Astrocyte (in vitro differentiated cells and primary cell): ENCODE data around the gene HIVEP2. TPM values are rescaled to one million over a fixed set of nuclear protein-coding genes. Genes with fewer than 3 reads are reported as not detected.

Experiments
- DNase-seq: peaks from one replicate; pipeline ENCODE4 v3.0.0-alpha.2; 2010; ENCODE audit warnings: low read depth
- FAIRE-seq: peaks from 2 replicates; lab custom pipeline; 2011; peaks lifted over from hg19 to GRCh38; lab: Jason Lieb, UNC
- H2AFZ ChIP-seq: 2 replicates; pipeline ENCODE4 v1.6.0; 2012; ENCODE audit warnings: low read depth, low read length, inconsistent platforms
- H3K27ac ChIP-seq: 2 replicates; pipeline ENCODE4 v1.5.1; 2011; ENCODE audit warnings: low read depth, low read length, inconsistent platforms
- H3K27me3 ChIP-seq: 2 replicates; pipeline ENCODE4 v1.6.0; 2011; ENCODE audit warnings: low read length, inconsistent platforms; ENCODE audit not compliant: insufficient read depth
- H3K36me3 ChIP-seq: 2 replicates; pipeline ENCODE4 v1.5.1; 2011; ENCODE audit warnings: low read length, inconsistent platforms; ENCODE audit not compliant: insufficient read depth
- H3K4me1 ChIP-seq: 2 replicates; pipeline ENCODE4 v1.5.1; 2011; ENCODE audit warnings: low read length, inconsistent platforms; ENCODE audit not compliant: insufficient read depth
- H3K4me2 ChIP-seq: 2 replicates; pipeline ENCODE4 v1.6.0; 2012; ENCODE audit warnings: low read length, inconsistent platforms
- H3K4me3 ChIP-seq: 2 replicates; pipeline ENCODE4 v1.5.1; 2011; ENCODE audit warnings: low read depth, mild to moderate bottlenecking, low read length, inconsistent platforms; ENCODE audit not compliant: insufficient read depth
- H3K79me2 ChIP-seq: 2 replicates; pipeline ENCODE4 v1.6.0; 2012; ENCODE audit warnings: mild to moderate bottlenecking, low read length, inconsistent platforms; ENCODE audit not compliant: insufficient read depth
- H3K9ac ChIP-seq: 2 replicates; pipeline ENCODE4 v1.6.0; 2012; ENCODE audit warnings: mild to moderate bottlenecking, low read length, inconsistent platforms
- H3K9me3 ChIP-seq: 2 replicates; pipeline ENCODE4 v1.5.1; 2012; ENCODE audit warnings: low read depth, mild to moderate bottlenecking, low read length, inconsistent platforms; ENCODE audit not compliant: insufficient read depth
- H4K20me1 ChIP-seq: 2 replicates; pipeline ENCODE4 v1.6.0; 2012; ENCODE audit warnings: low read length, inconsistent platforms; ENCODE audit not compliant: insufficient read depth
- H3K27ac Mint-ChIP-seq: one replicate; pipeline ENCODE4 v1.8.0; 2021; ENCODE audit warnings: mild to moderate bottlenecking, mixed read lengths; ENCODE audit not compliant: unreplicated experiment
- H3K27me3 Mint-ChIP-seq: one replicate; pipeline ENCODE4 v1.8.0; 2021; ENCODE audit warnings: low read depth, mixed read lengths; ENCODE audit not compliant: unreplicated experiment
- H3K36me3 Mint-ChIP-seq: one replicate; pipeline ENCODE4 v1.8.0; 2021; ENCODE audit warnings: low read depth, mixed read lengths; ENCODE audit not compliant: unreplicated experiment
- H3K4me1 Mint-ChIP-seq: one replicate; pipeline ENCODE4 v1.8.0; 2021; ENCODE audit warnings: low read depth, mixed read lengths; ENCODE audit not compliant: unreplicated experiment
- H3K4me3 Mint-ChIP-seq: one replicate; pipeline ENCODE4 v1.8.0; 2021; ENCODE audit warnings: mild to moderate bottlenecking, moderate library complexity, mixed read lengths; ENCODE audit not compliant: unreplicated experiment
- H3K9me3 Mint-ChIP-seq: one replicate; pipeline ENCODE4 v1.8.0; 2021; ENCODE audit warnings: mild to moderate bottlenecking, mixed read lengths; ENCODE audit not compliant: unreplicated experiment
- CTCF ChIP-seq: IDR thresholded peaks from 2 replicates; pipeline ENCODE4 v1.5.1; 2011; ENCODE audit warnings: low read depth, mild to moderate bottlenecking, inconsistent platforms, low read length, moderate library complexity; ENCODE audit not compliant: insufficient read depth
- EZH2 ChIP-seq: IDR thresholded peaks from 2 replicates; pipeline ENCODE4 v1.6.1; 2012; ENCODE audit warnings: mild to moderate bottlenecking, low read length, inconsistent platforms; ENCODE audit not compliant: insufficient read depth
- total RNA-seq: library from RNA; stranded (reverse); gene quantifications from 2 replicates; pipeline ENCODE4 v1.2.1, GENCODE V29; 2021

The HIVEP2 gene
- total RNA-seq, 1 donor from 2014 or later, result 21.2 TPM

GRCh38 chr6:142911430-142911829, 33.5 kb downstream of the HIVEP2 start:
- peaks cover 6% of the 10 kb centered on the region for H3K9me3 Mint-ChIP-seq

GRCh38 chr6:142909686-142910085, 35.3 kb downstream of the HIVEP2 start:
- Mint-ChIP-seq H3K9me3 (peaks cover 4% of the 10 kb centered on the region), H3K4me3 (no peak overlapping the region), H3K4me1 (peaks cover 1% of the 10 kb centered on the region), H3K27ac (no peak overlapping the region), H3K27me3 (no peaks in the 10 kb centered on the region), H3K36me3 (peaks cover 17% of the 10 kb centered on the region)
- H3K9me3 ChIP-seq, result no peaks in the 10 kb centered on the region
- no peak for FAIRE-seq
- H2AFZ ChIP-seq, result no peak overlapping the region
- H4K20me1 ChIP-seq, result peaks cover 7% of the 10 kb centered on the region
- H3K4me2 ChIP-seq, result no peak overlapping the region
- peaks cover 3% of the 10 kb centered on the region for H3K4me1 ChIP-seq
- no peak for DNase-seq
- no peaks in the 10 kb centered on the region for H3K36me3 ChIP-seq
- no peak overlapping the region for H3K27ac ChIP-seq
- TF ChIP-seq CTCF (no peak), EZH2 (no peak)
- no peaks in the 10 kb centered on the region for H3K27me3 ChIP-seq
- H3K79me2 ChIP-seq, result peaks cover 78% of the 10 kb centered on the region
- H3K4me3 ChIP-seq, result no peak overlapping the region
- H3K9ac ChIP-seq, result no peak overlapping the region

More at GRCh38 chr6:142911430-142911829, 33.5 kb downstream of the HIVEP2 start:
- H3K9me3 ChIP-seq, result no peaks in the 10 kb centered on the region
- FAIRE-seq, result no peak
- Mint-ChIP-seq H3K27me3 (no peaks in the 10 kb centered on the region), H3K27ac (no peak overlapping the region), H3K36me3 (peaks cover 17% of the 10 kb centered on the region), H3K4me3 (no peak overlapping the region), H3K4me1 (no peaks in the 10 kb centered on the region)
- peaks cover 76% of the 10 kb centered on the region for H3K79me2 ChIP-seq
- H4K20me1 ChIP-seq, result peaks cover 12% of the 10 kb centered on the region
- no peaks in the 10 kb centered on the region for H3K27me3 ChIP-seq
- H3K9ac ChIP-seq, result no peak overlapping the region
- no peaks in the 10 kb centered on the region for H3K36me3 ChIP-seq
- no peak for DNase-seq
- no peak overlapping the region for H3K4me2 ChIP-seq
- H3K4me3 ChIP-seq, result no peak overlapping the region
- no peaks in the 10 kb centered on the region for H3K4me1 ChIP-seq
- no peak for TF ChIP-seq EZH2
- no peak for TF ChIP-seq CTCF
- no peak overlapping the region for H2AFZ ChIP-seq
- H3K27ac ChIP-seq, result no peak overlapping the region

GRCh38 chr6:142908235-142908634, 36.7 kb downstream of the HIVEP2 start:
- TF ChIP-seq EZH2 (no peak), CTCF (no peak)
- Histone ChIP-seq H3K27me3 (no peaks in the 10 kb centered on the region), H3K4me1 (peaks cover 18% of the 10 kb centered on the region), H3K9ac (no peak overlapping the region), H3K36me3 (no peaks in the 10 kb centered on the region), H3K4me2 (no peak overlapping the region), H3K79me2 (peaks cover 85% of the 10 kb centered on the region), H3K4me3 (no peak overlapping the region), H3K9me3 (no peaks in the 10 kb centered on the region), H2AFZ (no peak overlapping the region), H3K27ac (no peak overlapping the region), H4K20me1 (peaks cover under 1% of the 10 kb centered on the region)
- Mint-ChIP-seq H3K4me1 (peaks cover 13% of the 10 kb centered on the region), H3K9me3 (peaks cover 4% of the 10 kb centered on the region), H3K27me3 (no peaks in the 10 kb centered on the region), H3K4me3 (no peak overlapping the region), H3K36me3 (peaks cover 13% of the 10 kb centered on the region), H3K27ac (no peak overlapping the region)
- DNase-seq, result no peak
- FAIRE-seq, result no peak
